Left lobe of liver (tissue), 2 donors: ENCODE measurements around the gene RNU6-1. TPM values are rescaled to one million over a fixed set of nuclear protein-coding genes. Genes with fewer than 3 reads are reported as not detected.

Experiments used
- ATAC-seq: fragments of 200-7000 bp; cut with Tn5 transposase; one replicate; pipeline ENCODE4 v1.9.1; 2020; ENCODE audit warnings: mild to moderate bottlenecking, moderate library complexity
- DNase-seq: peaks from one replicate; pipeline ENCODE4 v3.0.0-alpha.2; 2020; ENCODE audit warnings: low spot score
- total RNA-seq: library from RNA; stranded (reverse); gene quantifications from one replicate; pipeline ENCODE4 v1.2.1, GENCODE V29; 2021
- donor health status: DM: no; HTN: no; CAD: no; lungs with moderate emphysema.
- donor health status: DM: no; HTN: yes; CAD: no.

Gene RNU6-1
- total RNA-seq, 1 donor from 2014 or later = not detected

DNA sequence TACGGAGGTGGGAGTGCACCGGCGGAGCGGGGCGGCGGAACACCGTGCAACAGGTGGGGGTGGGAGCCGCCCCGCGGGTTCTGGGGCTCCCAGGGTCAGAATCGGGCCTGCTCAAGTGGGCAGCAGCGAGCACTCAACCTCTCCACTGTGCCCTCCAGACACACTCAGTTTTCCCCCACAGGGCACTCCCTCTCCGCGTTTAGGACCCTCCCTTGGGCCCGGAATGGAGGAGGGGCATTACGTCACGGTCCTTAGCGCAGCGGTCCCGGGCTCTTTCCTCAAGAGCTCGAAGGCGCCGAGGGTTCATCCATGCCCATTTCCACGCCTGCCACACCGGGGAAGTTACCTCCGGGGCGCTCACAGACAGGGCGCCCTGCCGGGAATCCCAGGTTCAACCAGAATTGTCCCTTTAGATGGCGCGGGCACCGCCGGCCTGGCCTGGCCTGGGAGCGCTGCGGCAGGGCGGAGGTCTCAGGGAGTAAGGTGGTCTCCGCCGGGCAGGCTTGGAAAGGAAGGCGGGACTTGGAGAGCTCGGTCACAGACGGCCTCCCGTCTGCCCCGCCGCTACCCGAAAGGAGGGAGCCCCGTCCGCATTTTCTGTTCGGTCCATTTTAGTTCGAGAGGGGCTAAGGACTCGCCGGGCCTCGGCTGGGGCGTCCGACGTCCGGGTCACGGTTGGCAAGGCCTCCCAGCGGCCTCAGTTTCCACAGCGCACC is 5.1 kb downstream of the RNU6-1 start:
- DNase-seq = no peak

DNA sequence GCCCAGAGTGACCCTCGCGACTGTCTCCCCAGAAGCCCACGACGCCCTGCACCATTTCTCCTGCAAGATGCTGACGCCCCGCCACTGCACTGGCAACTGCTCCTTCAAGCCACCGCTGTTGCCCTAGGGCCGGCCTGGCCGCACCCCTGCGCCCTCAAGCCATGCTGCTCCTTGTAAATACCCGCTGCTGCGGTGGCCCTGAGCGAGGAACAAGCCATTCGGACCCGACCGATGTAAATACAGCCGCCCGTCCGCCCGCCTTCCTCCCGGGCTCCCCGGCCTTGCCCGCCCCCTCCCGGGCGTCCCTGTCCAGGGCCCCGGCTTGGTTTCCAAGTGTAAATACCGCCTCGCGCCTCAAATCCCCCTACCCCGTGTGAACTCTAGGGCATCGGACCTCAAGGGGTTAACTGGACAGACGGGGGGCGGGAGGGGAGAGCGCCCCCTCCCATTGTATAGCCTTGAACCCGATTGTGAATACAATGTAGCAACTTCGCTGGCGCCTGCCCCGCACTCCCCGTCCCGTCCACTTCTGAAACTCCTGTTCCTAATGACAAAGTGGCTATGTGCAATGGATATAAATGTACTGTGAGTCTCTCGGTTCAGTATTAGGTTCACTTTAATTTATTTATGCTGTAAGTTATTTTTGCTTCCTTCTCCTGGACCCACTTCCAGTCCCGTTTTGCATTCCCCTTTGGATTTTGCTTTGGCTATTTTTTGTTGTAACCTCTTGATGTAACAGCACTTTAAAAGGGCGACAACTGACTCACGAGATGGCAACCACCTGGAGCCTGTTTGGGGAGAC is 5.9 kb downstream of the RNU6-1 start:
- peak; percentile 38 for ATAC-seq

More for the DNA sequence above, 5.1 kb downstream of the RNU6-1 start:
- ATAC-seq = no peak

DNA sequence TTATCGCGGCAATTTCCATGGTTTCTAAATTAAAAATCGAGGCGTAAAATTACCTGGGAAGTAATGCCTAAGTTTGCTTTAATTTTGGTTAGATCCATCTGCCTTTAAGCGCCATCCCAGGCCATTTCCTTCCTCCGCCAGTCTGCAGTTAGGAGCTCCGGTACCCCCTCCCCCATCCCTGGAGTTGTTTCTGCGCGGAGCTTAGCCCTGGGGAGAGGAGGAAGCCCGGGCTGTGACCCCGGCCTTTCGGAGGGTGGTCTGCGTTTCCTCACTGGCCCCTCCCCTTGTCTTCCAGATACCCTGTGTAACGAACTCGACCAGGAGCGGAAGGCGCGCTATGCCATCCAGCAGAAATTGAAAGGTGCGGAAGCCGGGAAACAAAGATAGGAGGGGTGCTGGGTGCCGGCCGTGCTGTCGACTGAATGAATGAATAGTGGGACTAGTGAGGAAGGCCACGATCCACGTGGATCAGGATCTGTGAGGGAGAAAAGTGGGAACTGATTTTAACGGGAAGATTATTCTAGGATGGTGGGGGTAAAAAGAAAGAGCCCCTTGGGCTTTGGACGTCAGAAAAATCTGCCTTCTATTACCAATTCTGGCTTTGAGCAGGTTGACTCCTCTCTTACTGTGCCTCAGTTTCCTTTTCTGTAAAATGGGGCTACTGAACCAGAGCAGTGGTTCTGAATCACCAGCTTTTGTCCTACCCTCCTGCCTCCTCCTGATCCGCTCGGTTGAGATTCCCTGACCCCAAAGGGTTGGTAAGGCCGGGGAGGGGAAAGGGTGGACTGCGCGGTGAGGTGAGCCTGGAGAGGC is 6.7 kb downstream of the RNU6-1 start:
- ATAC-seq (no peak), DNase-seq (no peak)

More for the DNA sequence above, 5.9 kb downstream of the RNU6-1 start:
- DNase-seq = no peak

DNA sequence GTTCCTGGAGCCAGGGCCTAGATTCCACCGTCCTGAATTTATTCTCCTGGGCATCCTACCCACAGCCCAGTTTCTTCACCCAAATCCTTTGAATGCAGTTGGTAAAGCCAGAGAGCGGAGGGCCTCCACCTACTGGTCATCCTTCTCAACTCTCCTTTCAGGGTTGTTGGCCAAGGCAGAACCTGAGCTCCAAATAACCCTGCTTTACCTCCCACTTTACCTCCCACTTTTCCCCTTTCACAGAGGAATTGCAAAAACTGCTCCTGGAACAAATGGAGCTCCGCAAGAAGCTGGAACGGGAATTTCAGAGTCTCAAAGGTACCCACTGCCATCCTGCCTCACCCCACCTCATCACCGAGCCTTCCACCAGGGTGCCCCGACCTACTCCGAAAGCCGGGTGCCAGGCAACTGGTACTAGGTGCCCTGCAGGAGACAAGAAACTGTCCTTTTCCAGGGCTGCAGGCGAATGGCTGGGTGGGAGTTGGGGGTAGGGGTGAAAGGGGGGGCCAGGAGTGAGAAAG is 7.8 kb downstream of the RNU6-1 start:
- ATAC-seq (peak; percentile 51), DNase-seq (no peak)

DNA sequence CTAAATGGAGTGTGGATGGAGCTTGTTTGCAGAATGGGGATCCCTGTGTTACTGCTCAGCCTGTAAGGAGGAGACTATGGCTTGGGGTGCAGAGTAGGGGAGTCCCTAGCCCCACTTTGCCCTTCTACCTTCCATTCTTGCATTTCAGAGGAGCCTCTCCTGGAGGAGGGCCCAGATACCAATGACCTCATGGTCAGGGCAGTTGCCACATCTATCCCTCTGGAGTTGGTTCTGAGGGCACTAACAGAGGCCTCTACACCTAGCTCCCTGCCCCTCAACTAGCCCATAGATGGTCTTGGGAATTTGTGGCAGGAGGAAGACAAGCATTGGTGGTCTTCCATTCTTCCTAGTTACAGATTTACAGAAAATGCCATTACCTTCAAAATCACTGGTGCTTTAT is 8.5 kb downstream of the RNU6-1 start:
- DNase-seq (no peak), ATAC-seq (peak; percentile 50)

DNA sequence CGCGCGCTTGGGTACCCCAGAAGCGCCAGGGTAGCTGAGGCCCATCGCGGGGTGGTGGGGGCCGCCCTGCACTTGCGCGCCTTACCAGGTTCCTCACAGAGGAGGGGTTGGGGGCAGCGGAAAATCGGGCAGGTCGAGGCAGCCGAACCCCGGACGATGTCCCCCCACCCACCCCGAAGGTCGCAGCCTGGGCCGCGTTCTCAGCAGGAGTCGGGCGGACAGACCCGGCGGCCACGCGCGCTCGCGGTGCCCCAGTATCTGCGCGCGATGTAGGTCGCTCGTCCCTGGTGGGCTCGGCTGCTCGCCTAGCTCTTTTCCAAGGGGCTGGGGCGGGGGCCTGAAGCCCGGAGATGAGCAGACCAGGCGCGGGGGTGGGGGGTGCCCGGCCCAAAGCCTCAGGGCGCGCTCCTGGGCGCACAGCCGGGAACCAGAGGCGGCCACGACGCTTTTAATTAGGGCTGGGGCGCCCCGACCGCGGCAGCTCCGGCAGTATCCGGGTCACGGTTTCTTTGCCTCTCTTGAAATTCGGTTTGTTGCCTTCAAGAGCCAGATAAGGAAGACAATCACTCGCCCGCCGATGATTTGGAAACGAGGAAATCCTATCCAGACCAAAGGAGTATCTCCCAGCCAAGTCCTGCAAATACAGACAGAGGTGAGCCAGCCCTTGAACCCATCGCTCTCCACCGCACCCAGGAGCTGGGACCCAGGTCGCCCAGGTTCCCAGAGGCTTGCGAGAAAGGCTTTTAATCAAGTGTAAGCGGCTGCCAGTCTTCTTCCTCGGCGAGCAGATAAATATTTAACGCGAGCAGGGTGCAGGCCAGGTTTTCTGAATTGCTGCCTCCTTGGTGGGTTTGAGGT is 10.0 kb downstream of the RNU6-1 start:
- DNase-seq = no peak
- ATAC-seq = no peak

DNA sequence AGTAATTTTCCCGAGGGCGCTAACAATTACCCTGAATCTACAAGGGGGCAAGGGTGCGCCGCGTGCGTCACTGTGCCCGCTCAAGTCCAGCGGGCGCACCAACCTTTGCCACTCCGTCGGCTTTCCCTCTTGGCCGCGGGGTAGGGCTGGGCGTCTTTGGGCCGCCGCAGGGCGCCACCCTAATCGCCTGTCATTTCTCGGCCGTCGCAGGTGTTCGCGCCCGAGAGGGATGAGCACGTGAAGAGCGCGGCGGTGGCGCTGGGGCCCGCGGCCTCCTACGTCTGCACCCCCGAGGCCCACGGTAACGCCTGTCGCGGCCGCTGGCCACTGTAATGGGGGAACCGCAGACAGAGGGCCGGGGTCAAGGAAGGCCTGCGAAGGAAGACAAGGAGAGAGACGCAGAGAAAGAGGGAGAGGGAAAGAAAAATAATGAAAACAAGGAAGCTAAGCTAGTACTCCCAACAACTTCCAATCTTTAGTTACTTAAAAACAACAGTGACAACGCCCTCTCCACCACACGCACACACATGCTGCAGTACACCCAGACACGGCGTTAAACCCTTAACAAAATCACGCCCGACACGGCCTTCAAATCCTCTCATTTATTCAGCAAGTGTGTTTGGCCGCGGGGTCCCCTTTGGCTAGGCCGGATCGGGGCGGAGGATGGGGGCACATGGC is 10.7 kb downstream of the RNU6-1 start:
- DNase-seq (no peak), ATAC-seq (no peak)

DNA sequence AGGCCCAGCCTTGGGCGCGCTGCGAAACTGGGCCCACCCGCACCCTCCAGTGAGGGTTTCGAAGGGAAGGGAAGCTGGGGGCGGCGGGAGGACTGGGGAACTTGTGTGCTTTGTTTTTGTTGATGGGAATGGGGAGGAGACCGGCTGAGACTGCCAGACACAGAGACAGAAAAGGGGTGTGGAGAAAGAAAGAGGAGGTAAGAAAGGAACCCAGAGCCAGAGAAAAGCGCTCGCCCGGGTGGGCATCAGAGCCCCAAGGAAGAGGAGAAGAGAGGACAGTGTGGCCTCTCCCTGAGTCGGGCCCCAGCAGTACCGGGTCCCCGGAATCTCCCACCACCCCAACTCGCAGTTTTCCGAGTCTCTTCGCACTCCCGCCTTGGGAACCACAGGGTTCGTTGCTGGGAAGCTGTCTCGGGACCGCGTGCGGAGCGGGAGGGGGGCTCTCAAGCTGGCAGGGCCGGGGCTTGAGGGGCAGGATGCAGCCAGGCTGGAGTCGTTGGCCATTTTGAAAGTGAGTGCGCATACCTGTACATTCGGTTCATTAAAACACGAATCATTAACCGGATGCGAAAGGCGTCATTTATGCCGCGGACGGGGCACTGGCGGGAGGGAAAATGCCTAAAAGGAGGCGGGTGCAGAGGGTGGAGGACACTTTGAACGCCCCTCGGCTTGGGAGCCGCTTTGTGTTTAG is 11.4 kb downstream of the RNU6-1 start:
- DNase-seq = no peak
- ATAC-seq = no peak

DNA sequence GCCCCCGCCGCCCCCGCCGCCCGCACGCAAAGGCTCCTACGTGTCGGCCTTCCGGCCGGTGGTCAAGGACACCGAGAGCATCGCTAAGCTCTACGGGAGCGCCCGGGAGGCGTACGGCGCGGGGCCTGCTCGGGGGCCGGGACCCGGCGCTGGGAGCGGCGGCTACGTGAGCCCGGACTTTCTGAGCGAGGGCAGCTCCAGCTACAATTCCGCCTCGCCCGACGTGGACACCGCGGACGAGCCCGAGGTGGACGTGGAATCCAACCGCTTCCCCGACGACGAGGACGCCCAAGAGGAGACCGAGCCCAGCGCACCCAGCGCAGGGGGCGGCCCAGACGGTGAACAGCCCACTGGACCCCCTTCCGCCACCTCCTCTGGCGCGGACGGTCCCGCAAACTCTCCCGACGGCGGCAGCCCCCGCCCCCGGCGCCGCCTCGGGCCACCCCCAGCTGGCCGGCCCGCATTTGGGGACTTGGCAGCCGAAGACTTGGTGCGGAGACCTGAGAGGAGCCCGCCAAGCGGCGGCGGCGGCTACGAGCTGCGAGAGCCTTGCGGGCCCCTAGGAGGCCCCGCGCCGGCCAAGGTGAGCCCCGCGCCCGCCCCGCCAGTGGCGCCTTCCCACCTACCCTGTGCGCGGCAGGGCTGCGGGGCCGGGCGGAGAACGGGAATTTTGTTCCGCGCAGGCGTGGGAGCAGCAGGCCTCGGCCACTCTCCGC is 12.1 kb downstream of the RNU6-1 start:
- DNase-seq (no peak), ATAC-seq (no peak)

DNA sequence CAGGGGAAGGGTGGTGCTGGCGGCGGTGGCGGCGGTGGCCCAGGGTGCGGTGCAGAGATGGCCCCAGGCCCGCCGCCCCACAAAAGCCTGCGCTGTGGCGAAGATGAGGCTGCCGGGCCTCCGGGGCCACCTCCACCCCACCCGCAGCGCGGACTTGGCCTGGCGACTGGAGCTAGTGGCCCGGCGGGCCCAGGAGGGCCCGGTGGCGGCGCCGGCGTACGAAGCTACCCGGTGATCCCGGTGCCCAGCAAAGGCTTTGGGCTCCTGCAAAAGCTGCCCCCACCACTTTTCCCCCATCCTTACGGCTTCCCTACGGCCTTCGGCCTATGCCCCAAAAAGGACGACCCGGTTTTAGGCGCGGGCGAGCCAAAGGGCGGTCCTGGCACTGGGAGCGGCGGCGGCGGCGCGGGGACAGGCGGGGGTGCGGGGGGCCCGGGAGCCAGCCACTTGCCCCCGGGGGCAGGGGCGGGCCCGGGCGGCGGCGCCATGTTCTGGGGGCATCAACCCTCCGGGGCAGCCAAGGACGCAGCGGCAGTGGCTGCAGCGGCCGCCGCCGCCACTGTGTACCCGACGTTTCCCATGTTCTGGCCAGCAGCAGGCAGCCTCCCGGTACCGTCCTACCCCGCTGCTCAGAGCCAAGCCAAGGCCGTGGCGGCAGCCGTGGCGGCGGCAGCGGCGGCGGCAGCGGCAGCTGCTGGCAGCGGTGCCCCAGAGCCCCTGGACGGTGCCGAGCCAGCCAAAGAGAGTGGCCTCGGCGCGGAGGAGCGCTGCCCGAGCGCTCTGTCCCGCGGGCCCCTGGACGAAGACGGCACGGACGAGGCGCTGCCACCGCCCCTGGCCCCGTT is 12.9 kb downstream of the RNU6-1 start:
- no peak for DNase-seq

DNA sequence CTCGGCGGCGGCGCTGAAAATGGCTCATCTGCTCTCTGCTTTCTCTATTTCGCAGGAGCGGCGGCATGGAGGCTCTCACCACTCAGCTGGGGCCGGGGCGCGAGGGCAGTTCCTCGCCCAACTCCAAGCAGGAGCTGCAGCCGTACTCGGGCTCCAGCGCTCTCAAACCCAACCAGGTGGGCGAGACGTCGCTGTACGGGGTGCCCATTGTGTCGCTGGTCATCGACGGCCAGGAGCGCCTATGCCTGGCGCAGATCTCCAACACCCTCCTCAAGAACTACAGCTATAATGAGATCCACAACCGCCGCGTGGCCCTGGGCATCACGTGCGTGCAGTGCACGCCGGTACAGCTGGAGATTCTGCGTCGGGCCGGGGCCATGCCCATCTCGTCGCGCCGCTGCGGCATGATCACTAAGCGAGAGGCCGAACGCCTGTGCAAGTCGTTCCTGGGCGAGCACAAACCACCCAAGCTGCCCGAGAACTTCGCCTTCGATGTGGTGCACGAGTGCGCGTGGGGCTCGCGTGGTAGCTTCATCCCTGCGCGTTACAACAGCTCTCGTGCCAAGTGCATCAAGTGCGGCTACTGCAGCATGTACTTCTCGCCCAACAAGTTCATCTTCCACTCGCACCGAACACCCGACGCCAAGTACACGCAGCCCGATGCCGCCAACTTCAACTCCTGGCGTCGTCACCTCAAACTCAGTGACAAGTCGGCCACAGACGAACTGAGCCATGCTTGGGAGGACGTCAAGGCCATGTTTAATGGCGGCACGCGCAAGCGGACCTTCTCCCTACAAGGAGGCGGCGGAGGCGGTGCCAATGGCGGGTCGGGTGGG is 13.7 kb downstream of the RNU6-1 start:
- DNase-seq = no peak
- ATAC-seq = no peak

More for the DNA sequence above, 12.9 kb downstream of the RNU6-1 start:
- peak; percentile 14 for ATAC-seq

DNA sequence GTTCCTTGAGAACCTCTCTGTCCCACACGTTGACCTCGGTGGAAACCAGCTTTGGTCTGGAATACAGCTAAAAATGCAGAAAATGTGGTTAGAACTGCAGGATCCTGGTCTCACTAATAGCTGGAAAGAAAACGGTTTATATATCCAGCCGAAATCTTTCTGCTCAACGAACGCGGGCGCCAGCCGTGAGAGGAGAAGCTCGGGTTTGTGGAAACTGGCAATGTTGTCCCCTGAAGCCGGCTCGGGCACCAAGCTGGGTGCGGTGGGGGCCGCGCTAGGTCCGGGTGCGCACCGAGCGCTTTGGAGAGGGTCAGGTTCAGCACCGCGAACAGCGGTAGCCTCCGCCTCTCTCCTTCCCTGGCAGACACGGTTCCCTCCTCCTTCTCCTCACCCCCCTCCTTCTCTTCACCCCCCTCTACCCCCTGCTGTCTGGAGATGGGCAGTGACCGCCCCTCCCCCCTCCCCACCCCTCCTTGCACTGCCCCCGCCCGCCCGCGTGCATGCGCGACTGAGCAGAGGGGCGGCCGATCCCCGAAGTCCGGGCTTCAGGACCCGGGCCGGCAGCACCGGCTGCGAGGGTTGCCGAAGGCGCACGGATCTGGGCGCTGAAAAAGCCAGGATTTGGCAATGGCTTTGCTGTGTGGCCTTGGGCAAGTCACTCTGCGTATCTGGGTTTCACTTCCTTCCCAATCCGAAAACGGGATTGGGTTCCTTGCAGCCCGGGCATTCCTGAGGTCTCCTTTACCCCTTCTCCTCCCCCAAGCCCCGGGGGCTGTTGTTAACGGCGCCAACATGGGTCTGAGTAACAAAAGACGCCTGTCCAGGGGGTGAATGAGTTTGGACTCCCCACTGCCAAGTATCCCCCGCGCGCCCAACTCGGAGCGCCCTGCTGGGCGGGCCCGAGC is 14.6 kb downstream of the RNU6-1 start, which contains the start of gene SKOR1:
Gene SKOR1 (plus strand): TSS at position 534 of the 905 bp plus-strand sequence. CDS start 94 bp downstream, at position 628.
- no peak for DNase-seq
- peak; percentile 45 for ATAC-seq

DNA sequence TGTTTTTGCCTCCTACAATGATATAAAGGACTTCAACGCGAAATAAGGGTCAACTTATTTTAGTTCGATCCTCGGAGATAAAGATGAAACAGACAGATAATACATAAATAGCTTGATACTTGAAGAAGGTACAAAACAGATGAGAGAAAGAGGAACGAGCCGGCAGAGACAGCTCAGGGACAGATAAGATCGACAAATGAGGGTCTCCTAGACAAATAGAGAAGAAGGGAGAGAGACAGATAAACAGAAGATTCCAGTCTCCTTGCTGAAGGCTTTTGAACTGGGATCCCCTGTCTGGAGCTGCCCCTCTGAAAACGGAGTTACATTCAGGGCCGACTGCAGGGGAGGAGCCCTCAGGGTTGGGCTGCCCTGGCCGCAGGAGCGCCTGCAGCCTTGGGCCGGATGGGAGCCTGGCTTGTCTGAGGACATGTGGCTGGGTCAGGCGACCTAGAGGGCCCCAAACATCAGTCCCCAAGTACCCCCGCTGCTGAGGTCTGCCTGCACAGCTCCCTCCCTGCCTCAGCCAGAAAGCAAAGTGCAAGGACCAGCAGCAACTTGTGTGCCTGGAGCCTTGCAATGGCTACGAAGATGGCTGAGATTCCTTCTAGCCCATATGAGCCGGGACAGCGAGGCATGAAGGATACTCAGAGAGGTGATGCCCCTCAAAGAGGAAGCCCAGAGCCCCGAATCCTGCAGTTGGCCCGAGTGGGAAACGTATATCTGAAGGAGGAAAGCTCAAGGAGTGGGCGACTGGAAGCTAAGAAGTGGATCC is 15.5 kb downstream of the RNU6-1 start:
- DNase-seq (no peak), ATAC-seq (no peak)

DNA sequence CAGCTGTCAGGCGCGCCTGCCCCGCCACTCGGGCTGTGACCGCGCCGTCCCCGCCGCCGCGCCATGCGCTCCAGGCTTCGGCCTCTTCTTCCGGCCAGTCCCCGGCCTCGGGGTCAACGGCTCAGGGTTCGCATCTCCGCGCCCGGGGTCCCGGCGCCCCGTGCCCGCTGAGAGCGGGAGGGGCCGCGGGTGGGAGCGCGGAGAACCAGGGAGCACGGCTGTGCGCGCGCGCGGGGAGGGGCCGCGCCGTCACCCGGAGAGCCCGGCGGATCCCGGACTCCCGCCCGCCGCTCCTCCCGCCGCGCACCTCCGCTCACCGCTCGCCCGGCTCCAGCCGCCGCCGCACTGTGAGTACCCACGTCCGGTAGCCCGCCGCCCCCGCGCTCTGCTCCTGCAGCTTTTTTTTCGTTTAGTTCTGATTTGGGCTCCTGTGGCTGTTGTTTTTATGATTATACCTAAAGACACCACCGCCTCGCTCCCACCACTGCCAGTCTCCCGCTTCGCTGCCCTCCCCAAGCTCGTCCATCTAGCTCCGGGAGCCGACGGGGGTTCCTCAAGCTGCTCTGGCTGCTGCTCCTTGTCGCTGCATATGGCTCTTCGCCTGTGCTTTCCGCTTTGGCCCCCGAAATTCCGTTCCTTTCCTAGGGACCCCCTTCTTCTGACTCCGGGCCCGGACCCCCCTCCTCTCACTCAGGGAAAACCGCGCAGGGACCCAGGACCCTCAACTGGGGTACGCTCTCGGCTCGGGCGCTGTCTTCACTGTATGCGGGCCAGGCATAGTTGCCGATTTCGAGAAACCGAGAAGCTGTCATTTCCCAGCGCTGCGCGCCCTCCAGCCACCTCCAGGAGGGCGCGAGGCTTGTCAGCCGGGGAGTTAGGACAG is 16.3 kb downstream of the RNU6-1 start:
- ATAC-seq (no peak), DNase-seq (no peak)
